ENCODE data around the gene XXYLT1. TPM values are rescaled to one million over a fixed set of nuclear protein-coding genes. Genes with fewer than 3 reads are reported as not detected.

Gene XXYLT1
- total RNA-seq, 1 experiment from 2014 or later: 23.4 TPM

GRCh38 chr3:195270079-195270816 lies 711 bp downstream of the XXYLT1 start (continued):
- TF ChIP-seq ZNF281 (CRISPR knock-in tag; IDR thresholded peaks at IDR 0.05): 0 out of 2 replicates have a peak, but pooled peaks have one; percentile 21
- 0 out of 2 replicates have a peak, but pooled peaks have one; percentile 59 for TF ChIP-seq TCF7 (CRISPR knock-in tag; IDR thresholded peaks at IDR 0.05; ENCODE audit: low read depth)
- TF ChIP-seq USF1 (CRISPR knock-in tag; IDR thresholded peaks at IDR 0.05): peak; percentile 37
- TF ChIP-seq NR1H2 (CRISPR knock-in tag; IDR thresholded peaks at IDR 0.05): no peak
- TF ChIP-seq ZBTB21 (CRISPR knock-in tag; IDR thresholded peaks at IDR 0.05; ENCODE audit: borderline replicate concordance): no peak
- TF ChIP-seq ARID4B (CRISPR knock-in tag; IDR thresholded peaks at IDR 0.05; ENCODE audit: borderline replicate concordance): no peak; the same call in 1 of the 2 replicates
- no peak for TF ChIP-seq ZNF532 (CRISPR knock-in tag; IDR thresholded peaks at IDR 0.05; ENCODE audit: borderline replicate concordance)
- no peak for TF ChIP-seq ATF6 (CRISPR knock-in tag; IDR thresholded peaks at IDR 0.05)
- TF ChIP-seq FOXJ3 (CRISPR knock-in tag; IDR thresholded peaks at IDR 0.05; ENCODE audit: borderline replicate concordance): no peak
- no peak for TF ChIP-seq MLX (CRISPR knock-in tag; IDR thresholded peaks at IDR 0.05)
- TF ChIP-seq GRHL2 (CRISPR knock-in tag; IDR thresholded peaks at IDR 0.05; ENCODE audit: insufficient replicate concordance, severe bottlenecking): no peak
- TF ChIP-seq ZNF671 (CRISPR knock-in tag; IDR thresholded peaks at IDR 0.05): no peak
- no peak; the same call in 1 of the 2 replicates for TF ChIP-seq E2F4 (CRISPR knock-in tag; IDR thresholded peaks at IDR 0.05; ENCODE audit: borderline replicate concordance, low read depth)
- no peak for TF ChIP-seq OVOL2 (CRISPR knock-in tag; IDR thresholded peaks at IDR 0.05; ENCODE audit: borderline replicate concordance)
- TF ChIP-seq ZNF425 (CRISPR knock-in tag; conservative IDR thresholded peaks at IDR 0.05): no peak
- TF ChIP-seq SP1 (CRISPR knock-in tag; conservative IDR thresholded peaks at IDR 0.05): no peak
- TF ChIP-seq ZNF317 (CRISPR knock-in tag; IDR thresholded peaks at IDR 0.05; ENCODE audit: borderline replicate concordance, low read depth): no peak
- no peak for TF ChIP-seq CBFB (CRISPR knock-in tag; IDR thresholded peaks at IDR 0.05; ENCODE audit: low read depth)

All from WTC11 (cell line).